GM12873 (cell line): ENCODE data around the gene SLC9B2.

Source experiments
- CTCF ChIP-seq: IDR thresholded peaks from 2 replicates; pipeline ENCODE4 v1.5.1; 2012; ENCODE audit warnings: low read depth, mild to moderate bottlenecking, moderate library complexity, low read length, control low read depth; ENCODE audit not compliant: insufficient read depth; ENCODE audit errors: missing control alignments

The SLC9B2 gene

GRCh38 chr4:103076747-103077347, at the start of gene SLC9B2:
Gene SLC9B2 (minus strand): TSS chr4:103076761. CDS start chr4:103067550, 9,211 bp downstream.
- no peak for TF ChIP-seq CTCF

- no peak for TF ChIP-seq CTCF
Observed at GRCh38 chr4:103126126-103126525, 49.6 kb upstream of the SLC9B2 start.

- no peak for TF ChIP-seq CTCF
Observed at GRCh38 chr4:103123114-103123513, 46.6 kb upstream of the SLC9B2 start.

GRCh38 chr4:103118166-103118565, 41.6 kb upstream of the SLC9B2 start:
- TF ChIP-seq CTCF: no peak

- TF ChIP-seq CTCF: no peak
Observed at GRCh38 chr4:103111598-103111997, 35.0 kb upstream of the SLC9B2 start.

GRCh38 chr4:103108542-103108941, 32.0 kb upstream of the SLC9B2 start:
- no peak for TF ChIP-seq CTCF

- TF ChIP-seq CTCF: no peak
Observed at GRCh38 chr4:103105558-103106356, 29.2 kb upstream of the SLC9B2 start.
